DOHH2 (cell line): ENCODE measurements around the gene TCTN3.

ENCODE experiments used
- EZH2phosphoT487 ChIP-seq: fragments of 200-600 bp; sonication (generic); IDR thresholded peaks from 2 replicates; pipeline ENCODE4 v1.6.1; 2017; ENCODE audit warnings: borderline replicate concordance, mild to moderate bottlenecking, antibody characterized with exemption, low read length, moderate library complexity, mixed read lengths
- TF ChIP-seq, protein P1 (sequence below): fragments of 200-600 bp; sonication (generic); IDR thresholded peaks from one replicate; pipeline ENCODE4 v1.5.1; 2014; ENCODE audit warnings: antibody characterized with exemption, mild to moderate bottlenecking, low read depth, low read length; ENCODE audit not compliant: poor library complexity, severe bottlenecking

- TF ChIP-seq, protein P1, sequence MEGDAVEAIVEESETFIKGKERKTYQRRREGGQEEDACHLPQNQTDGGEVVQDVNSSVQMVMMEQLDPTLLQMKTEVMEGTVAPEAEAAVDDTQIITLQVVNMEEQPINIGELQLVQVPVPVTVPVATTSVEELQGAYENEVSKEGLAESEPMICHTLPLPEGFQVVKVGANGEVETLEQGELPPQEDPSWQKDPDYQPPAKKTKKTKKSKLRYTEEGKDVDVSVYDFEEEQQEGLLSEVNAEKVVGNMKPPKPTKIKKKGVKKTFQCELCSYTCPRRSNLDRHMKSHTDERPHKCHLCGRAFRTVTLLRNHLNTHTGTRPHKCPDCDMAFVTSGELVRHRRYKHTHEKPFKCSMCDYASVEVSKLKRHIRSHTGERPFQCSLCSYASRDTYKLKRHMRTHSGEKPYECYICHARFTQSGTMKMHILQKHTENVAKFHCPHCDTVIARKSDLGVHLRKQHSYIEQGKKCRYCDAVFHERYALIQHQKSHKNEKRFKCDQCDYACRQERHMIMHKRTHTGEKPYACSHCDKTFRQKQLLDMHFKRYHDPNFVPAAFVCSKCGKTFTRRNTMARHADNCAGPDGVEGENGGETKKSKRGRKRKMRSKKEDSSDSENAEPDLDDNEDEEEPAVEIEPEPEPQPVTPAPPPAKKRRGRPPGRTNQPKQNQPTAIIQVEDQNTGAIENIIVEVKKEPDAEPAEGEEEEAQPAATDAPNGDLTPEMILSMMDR, result no peak
- TF ChIP-seq EZH2phosphoT487, result no peak
Observed at GRCh38 chr10:95711492-95711891, 17.8 kb upstream of the TCTN3 start.
